GM12873 (cell line): Measurements from ENCODE around the gene PATE1.

Experiments used
- CTCF ChIP-seq: IDR thresholded peaks from 2 replicates; pipeline ENCODE4 v1.5.1; 2012; ENCODE audit warnings: low read depth, mild to moderate bottlenecking, moderate library complexity, low read length, control low read depth; ENCODE audit not compliant: insufficient read depth; ENCODE audit errors: missing control alignments

The PATE1 gene

GRCh38 chr11:125743681-125744080 lies 2.4 kb upstream of the PATE1 start:
- TF ChIP-seq CTCF = no peak

DNA sequence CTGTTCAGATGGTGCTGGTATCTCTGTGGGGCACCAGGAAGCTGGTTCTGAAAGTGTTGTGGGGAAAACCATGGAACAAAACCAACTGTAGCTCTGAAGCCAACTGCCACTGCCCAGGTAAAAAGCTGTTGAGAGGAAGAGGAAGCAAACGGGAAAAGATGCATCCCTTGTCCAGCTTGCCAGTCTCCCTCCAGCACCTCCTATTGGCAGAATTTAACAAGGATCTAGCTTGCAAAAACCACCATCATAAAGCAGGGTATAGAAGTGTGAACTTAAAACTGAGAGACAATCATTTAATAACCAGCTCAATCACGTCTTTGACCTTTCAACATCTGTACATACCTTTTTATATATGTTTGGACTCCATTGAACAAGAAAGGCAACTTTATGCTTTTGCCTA lies 4.5 kb downstream of the PATE1 start:
- no peak for TF ChIP-seq CTCF

- no peak for TF ChIP-seq CTCF
Observed at GRCh38 chr11:125756050-125756449, 10.0 kb downstream of the PATE1 start.

DNA sequence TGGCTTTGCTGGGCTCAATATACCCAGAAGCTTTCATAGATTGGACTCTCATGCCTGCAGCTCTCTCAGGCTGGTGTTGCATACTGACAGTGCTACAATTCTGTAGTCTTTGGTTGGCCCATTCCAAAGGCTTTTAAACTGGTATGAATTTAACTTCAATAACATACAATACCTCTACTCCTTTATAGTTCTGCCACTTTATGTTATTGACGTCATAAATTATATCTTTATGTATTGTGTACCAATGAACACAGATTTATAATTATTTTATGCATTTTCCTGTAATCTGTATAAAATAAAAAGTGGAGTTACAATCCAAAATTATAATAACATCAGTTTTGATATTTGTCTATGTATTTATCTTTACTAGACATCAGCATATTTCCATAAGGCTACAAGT lies 16.4 kb downstream of the PATE1 start:
- no peak for TF ChIP-seq CTCF

DNA sequence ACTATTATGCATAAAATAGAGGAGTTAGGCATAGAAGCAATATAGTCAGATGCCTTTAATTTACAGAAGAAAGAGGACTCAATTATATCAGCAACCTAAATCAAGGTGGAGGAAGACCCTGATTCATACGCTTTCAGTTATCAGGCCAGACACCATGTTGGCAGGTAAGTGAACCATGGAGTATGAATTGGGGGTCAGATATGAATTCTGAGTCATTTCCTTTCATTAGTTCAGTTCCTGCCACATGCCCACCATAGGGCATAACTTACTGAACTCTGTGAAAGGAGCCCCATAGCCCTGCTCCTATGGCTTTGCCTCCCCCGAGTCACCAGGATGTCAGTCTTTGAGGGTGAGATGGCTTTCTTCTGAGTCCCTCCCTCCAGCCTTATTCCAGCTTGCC lies 17.4 kb downstream of the PATE1 start:
- no peak for TF ChIP-seq CTCF

DNA sequence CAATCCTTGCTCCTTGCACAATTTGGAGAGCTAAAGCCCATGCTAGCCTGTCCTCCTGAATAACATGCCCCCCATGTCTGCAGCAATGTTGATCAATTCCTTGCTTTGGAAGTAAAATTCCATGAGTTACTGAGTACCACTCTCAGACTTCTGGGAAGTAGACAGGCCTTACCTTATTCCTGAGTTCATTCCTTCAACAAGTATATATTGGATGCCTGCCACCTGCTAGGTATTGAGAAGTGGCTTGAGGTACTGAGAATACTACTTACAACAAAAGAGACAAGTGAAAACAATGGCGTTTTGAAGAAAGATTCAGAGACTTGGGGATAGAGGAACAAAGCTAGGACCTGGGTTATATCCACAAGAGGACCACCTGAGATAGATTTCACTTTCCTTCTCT lies 20.2 kb downstream of the PATE1 start:
- TF ChIP-seq CTCF = no peak

- TF ChIP-seq CTCF = no peak
Observed at GRCh38 chr11:125768336-125769046, 22.4 kb downstream of the PATE1 start.
